Stomach smooth muscle (tissue), 2 donors: ENCODE results near the gene YIPF1.
A peak's percentile ranks its signal among the peaks of the same experiment; 100 is the strongest.
"Not testable (repeated sequence)": the region's sequence is repeated elsewhere in the genome, so short reads cannot be mapped to it uniquely, and the experiment has no call there.

Experiments
- H3K27ac ChIP-seq: one replicate; pipeline ENCODE4 v1.7.0; 2013; ENCODE audit warnings: mild to moderate bottlenecking, low read length, inconsistent platforms
- H3K27me3 ChIP-seq, 2 donors: one replicate each; pipeline ENCODE4 v1.7.0; 2013; ENCODE audit warnings: low read length in 2 of 2; ENCODE audit not compliant: insufficient read depth in 2 of 2, control insufficient read depth in 1 of 2
- H3K36me3 ChIP-seq, 2 donors: one replicate each; pipeline ENCODE4 v1.7.0; 2013; ENCODE audit warnings: low read length in 2 of 2; ENCODE audit not compliant: control insufficient read depth in 2 of 2, insufficient read depth in 2 of 2
- H3K4me1 ChIP-seq: one replicate; pipeline ENCODE4 v1.7.0; 2013; ENCODE audit warnings: low read length; ENCODE audit not compliant: control insufficient read depth, insufficient read depth
- H3K4me3 ChIP-seq, 2 donors: one replicate each; pipeline ENCODE4 v1.7.0; 2013; ENCODE audit warnings: low read length in 2 of 2
- H3K9ac ChIP-seq, 2 donors: one replicate each; pipeline ENCODE4 v1.7.0; 2013; ENCODE audit warnings: low read length in 2 of 2, mild to moderate bottlenecking in 1 of 2
- H3K9me3 ChIP-seq, 2 donors: one replicate each; pipeline ENCODE4 v1.7.0; 2013; ENCODE audit warnings: low read length in 2 of 2; ENCODE audit not compliant: control insufficient read depth in 2 of 2
- donor health status: healthy.
- donor health status: Pancreatic carcinoma.

YIPF1 gene

GRCh38 chr1:53894644-53895043 lies 5.0 kb upstream of the YIPF1 start:
- Histone ChIP-seq H3K27ac (no peak overlapping the region), H3K4me1 (peaks cover 33% of the 10 kb centered on the region), H3K9me3 (no peaks in the 10 kb centered on the region), H3K4me3 (no peak overlapping the region), H3K9ac (no peak overlapping the region), H3K27me3 (no peaks in the 10 kb centered on the region), H3K36me3 (no peaks in the 10 kb centered on the region)

- Histone ChIP-seq H3K36me3 (no peaks in the 10 kb centered on the region), H3K9me3 (no peaks in the 10 kb centered on the region), H3K27me3 (no peaks in the 10 kb centered on the region), H3K27ac (no peak within 1 kb of the TSS), H3K4me3 (no peak within 1 kb of the TSS), H3K9ac (no peak within 1 kb of the TSS), H3K4me1 (peaks cover 31% of the 10 kb centered on the region)
Measured at GRCh38 chr1:53893999-53894636, 4.5 kb upstream of the YIPF1 start, which contains the start of gene DIO1. Gene DIO1 (plus strand): TSS chr1:53894187. CDS start chr1:53894211, 24 bp downstream.

GRCh38 chr1:53892911-53893310 lies 3.3 kb upstream of the YIPF1 start:
- Histone ChIP-seq H3K9me3 (no peaks in the 10 kb centered on the region), H3K4me3 (no peak overlapping the region), H3K36me3 (no peaks in the 10 kb centered on the region), H3K27me3 (no peaks in the 10 kb centered on the region), H3K27ac (no peak overlapping the region), H3K9ac (no peak overlapping the region), H3K4me1 (peaks cover 27% of the 10 kb centered on the region)

- H3K4me1 ChIP-seq = peaks cover 19% of the 10 kb centered on the region
- H3K27ac ChIP-seq = no peak overlapping the region
- H3K4me3 ChIP-seq = no peak overlapping the region
- H3K36me3 ChIP-seq = peaks cover 0 to 2% of the 10 kb centered on the region in 2 donors
- no peaks in the 10 kb centered on the region for H3K9me3 ChIP-seq
- H3K9ac ChIP-seq = no peak overlapping the region
- H3K27me3 ChIP-seq = no peaks in the 10 kb centered on the region
Measured at GRCh38 chr1:53891678-53892077, 2.1 kb upstream of the YIPF1 start.

- Histone ChIP-seq H3K4me3 (no peak overlapping the region), H3K27ac (no peak overlapping the region), H3K27me3 (no peaks in the 10 kb centered on the region), H3K9me3 (no peaks in the 10 kb centered on the region), H3K9ac (no peak overlapping the region), H3K36me3 (peaks cover 2 to 5% of the 10 kb centered on the region in 2 donors), H3K4me1 (peaks cover 14% of the 10 kb centered on the region)
Measured at GRCh38 chr1:53891018-53891417, 1.4 kb upstream of the YIPF1 start.

GRCh38 chr1:53890522-53890941 lies 935 bp upstream of the YIPF1 start:
- H3K27ac ChIP-seq = peak overlapping the region; percentile 60

GRCh38 chr1:53888681-53889080 lies 916 bp downstream of the YIPF1 start:
- peaks cover 3 to 7% of the 10 kb centered on the region in 2 donors for H3K36me3 ChIP-seq
- peak overlapping the region; percentile 60 for H3K27ac ChIP-seq
- peak overlapping the region; percentile 85 to 92 for H3K9ac ChIP-seq
- H3K27me3 ChIP-seq = no peaks in the 10 kb centered on the region
- H3K4me3 ChIP-seq = peak overlapping the region; percentile 85 to 98
- H3K9me3 ChIP-seq = no peaks in the 10 kb centered on the region
- H3K4me1 ChIP-seq = peaks cover 14% of the 10 kb centered on the region

More at GRCh38 chr1:53890522-53890941, 935 bp upstream of the YIPF1 start:
- Histone ChIP-seq H3K27me3 (no peaks in the 10 kb centered on the region), H3K36me3 (peaks cover 3 to 7% of the 10 kb centered on the region in 2 donors), H3K9ac (peak overlapping the region; percentile 37 to 85), H3K9me3 (no peaks in the 10 kb centered on the region), H3K4me1 (peaks cover 14% of the 10 kb centered on the region), H3K4me3 (peak overlapping the region; percentile 85 to 98)

- not testable (repeated sequence) for H3K9me3 ChIP-seq, H3K4me3 ChIP-seq, H3K27me3 ChIP-seq, H3K9ac ChIP-seq, H3K4me1 ChIP-seq, H3K27ac ChIP-seq
- peaks cover 14 to 19% of the 10 kb centered on the region in 2 donors for H3K36me3 ChIP-seq
Measured at GRCh38 chr1:53883600-53883999, 6.0 kb downstream of the YIPF1 start.

GRCh38 chr1:53881853-53882252 lies 7.7 kb downstream of the YIPF1 start:
- H3K9me3 ChIP-seq, H3K9ac ChIP-seq, H3K27me3 ChIP-seq, H3K4me3 ChIP-seq, H3K4me1 ChIP-seq, H3K27ac ChIP-seq: not testable (repeated sequence)
- peaks cover 20 to 26% of the 10 kb centered on the region in 2 donors for H3K36me3 ChIP-seq

- Histone ChIP-seq H3K4me1 (no peaks in the 10 kb centered on the region), H3K4me3 (no peak overlapping the region), H3K27ac (no peak overlapping the region), H3K27me3 (no peaks in the 10 kb centered on the region), H3K36me3 (peaks cover 27 to 31% of the 10 kb centered on the region in 2 donors), H3K9me3 (no peaks in the 10 kb centered on the region), H3K9ac (no peak overlapping the region)
Measured at GRCh38 chr1:53878492-53879105, 11.0 kb downstream of the YIPF1 start.

- not testable (repeated sequence) for H3K4me1 ChIP-seq, H3K9ac ChIP-seq, H3K9me3 ChIP-seq, H3K27ac ChIP-seq, H3K4me3 ChIP-seq, H3K27me3 ChIP-seq
- peaks cover 31 to 43% of the 10 kb centered on the region in 2 donors for H3K36me3 ChIP-seq
Measured at GRCh38 chr1:53875150-53875549, 14.4 kb downstream of the YIPF1 start.
